Islet of Langerhans (tissue), 1 donor: ENCODE results near the gene ZSCAN5A.
"Not testable (repeated sequence)": the region's sequence is repeated elsewhere in the genome, so short reads cannot be mapped to it uniquely, and the experiment has no call there.

ENCODE experiments used
- FAIRE-seq: peaks from one replicate; lab custom pipeline; 2011; peaks lifted over from hg19 to GRCh38; lab: Jason Lieb, UNC

Gene ZSCAN5A

DNA sequence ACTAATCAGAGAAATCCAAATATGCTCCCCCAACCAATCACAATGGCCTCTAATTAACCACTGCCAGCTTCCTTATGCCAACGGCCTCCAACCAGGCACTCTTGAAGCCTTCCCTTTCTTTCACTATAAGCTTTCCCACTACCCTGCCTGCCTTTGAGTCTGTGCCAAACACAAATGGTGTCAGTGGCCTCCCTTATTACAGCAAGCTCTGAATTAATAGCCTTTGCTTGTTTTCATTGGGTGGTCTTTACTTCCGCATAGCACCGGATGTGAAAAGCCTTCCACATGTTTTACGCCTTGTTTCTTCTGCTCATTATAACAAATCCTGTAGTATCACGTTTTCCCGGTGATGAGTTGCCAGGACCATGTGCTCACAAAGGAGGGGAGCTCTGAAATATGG, 43.5 kb downstream of the ZSCAN5A start:
- FAIRE-seq: no peak

- no peak for FAIRE-seq
These were observed 44.0 kb downstream of the ZSCAN5A start for GRCh38 chr19:56270676-56271075.

GRCh38 chr19:56269348-56269747, 45.3 kb downstream of the ZSCAN5A start:
- no peak for FAIRE-seq

DNA sequence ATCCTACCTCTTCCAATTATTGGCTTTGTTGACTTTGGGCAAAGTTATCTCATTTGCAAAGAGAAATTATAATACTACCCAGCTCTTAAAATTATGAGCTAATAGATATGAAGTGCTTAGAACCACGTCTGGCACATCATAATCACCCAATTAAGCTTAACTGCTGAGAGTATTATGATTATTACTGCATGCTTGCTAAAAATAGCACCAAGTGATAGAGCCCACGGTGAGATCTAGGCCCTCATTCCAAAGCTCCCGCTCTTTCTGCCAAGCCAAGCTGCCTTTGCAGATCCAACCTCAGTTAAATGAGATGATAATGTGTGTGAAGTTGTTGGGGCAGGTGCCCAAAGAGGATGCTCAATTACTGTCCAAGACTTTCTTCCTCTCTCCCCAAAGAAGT, 48.6 kb downstream of the ZSCAN5A start:
- no peak for FAIRE-seq

DNA sequence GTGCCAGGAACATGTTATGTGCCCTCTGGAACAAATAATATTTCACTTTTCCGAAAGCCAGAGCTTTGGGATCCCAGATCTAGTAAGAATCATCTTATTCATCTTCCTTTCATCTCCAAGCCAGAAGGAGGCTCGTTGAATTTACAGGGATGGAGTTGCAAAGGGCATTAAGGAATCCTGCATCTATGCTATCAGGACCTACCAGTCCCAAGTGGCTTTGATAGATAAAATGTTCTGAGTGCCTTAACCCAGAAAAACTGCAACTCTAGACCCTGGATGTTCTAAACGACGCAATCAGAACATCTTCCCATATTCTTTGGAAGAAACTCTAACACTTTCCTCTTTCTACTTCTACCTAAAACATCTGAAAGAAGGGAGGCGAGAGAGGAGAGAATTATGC, 51.3 kb downstream of the ZSCAN5A start:
- no peak for FAIRE-seq

DNA sequence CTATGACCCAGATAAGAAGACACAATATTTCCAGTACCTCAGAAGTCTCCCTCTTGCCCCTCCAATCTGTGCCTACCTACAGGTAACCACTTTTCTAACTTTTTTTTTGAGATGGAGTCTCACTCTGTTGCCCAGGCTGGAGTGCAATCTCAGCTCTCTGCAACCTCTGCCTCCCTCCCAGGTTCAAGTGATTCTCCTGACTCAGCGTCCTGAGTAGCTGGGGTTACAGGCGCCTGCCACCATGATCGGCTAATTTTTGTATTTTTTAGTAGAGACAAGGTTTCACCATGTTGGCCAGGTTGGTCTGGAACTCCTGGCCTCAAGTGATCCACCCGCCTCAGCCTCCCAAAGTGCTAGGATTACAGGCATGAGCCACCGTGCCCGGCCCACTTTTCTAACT, 52.7 kb downstream of the ZSCAN5A start:
- FAIRE-seq: not testable (repeated sequence)

DNA sequence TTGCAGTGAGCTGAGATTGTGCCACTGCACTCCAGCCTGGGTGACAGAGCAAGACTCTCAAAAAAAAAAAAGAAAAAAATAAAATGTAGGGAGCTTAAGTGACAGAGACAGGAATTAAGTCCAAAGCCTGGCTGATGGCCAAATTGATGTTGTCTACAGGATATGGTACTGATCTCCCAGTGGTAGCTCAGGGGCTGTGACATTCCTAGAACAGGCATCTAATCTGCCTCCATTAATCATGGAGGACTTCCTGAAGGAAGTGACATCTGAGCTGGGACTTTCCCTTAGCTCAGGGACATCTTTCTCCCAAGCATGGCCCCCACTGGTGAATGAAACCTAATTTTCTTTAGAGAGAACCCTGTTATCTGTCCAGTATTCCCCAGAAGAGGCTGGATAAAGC, 53.5 kb downstream of the ZSCAN5A start:
- no peak for FAIRE-seq

GRCh38 chr19:56258272-56258671, 56.4 kb downstream of the ZSCAN5A start:
- no peak for FAIRE-seq

DNA sequence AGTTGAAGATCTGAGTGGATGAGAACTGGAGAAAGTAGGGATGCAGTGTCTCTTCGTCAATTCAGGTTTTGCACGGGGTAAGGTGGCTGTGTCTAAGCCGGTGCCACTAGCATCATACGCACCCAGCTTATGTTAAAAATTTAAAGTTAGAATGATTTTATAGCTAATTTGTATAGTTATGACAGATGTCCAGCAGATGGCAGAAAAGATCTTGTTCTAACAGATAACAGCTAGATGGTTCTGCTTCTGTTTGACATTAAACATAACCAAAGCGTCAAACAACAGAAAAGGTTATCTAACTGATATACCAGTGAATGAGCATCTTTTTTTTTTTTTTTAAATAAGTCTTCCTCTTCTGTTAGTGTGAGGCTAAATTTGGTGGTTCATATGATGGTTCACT, 60.9 kb downstream of the ZSCAN5A start:
- FAIRE-seq: peak; percentile 100

DNA sequence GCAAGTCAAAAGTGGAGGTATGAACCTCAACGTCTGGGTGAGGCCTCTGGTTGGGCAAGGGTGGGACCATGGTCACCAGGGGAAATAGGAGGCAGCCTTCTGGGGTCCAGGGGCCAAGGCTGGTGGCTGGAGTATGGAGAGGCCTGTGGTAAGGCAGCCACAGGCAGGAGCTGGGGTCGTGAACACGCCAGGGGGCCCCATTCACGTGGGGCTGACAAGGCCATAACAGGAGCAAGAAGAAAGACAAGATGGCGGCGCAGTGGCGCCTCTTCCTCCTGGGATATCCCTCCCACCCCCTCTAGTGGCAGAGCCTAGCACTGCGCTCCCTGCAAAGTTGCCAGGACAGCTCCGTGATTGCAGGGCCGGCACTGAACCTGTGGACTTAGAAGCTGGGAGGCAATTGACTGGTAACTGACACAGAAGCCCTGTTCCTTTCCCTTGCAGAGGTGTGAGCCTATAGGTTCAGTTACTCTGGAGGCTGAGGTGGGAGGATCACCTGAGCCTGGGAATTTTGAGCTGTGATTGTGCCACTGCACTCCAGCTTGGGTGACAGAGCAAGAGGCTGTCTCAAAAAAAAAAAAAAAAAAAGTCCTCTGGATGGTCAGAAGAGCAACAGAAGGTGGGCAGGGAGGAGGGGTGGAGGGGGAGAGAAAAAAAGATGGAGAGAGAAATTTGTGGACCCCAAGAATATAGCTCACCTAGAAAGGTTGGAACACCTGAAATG, 61.8 kb downstream of the ZSCAN5A start:
- no peak for FAIRE-seq

- FAIRE-seq: not testable (repeated sequence)
These were observed 65.8 kb downstream of the ZSCAN5A start for GRCh38 chr19:56248736-56249338.

DNA sequence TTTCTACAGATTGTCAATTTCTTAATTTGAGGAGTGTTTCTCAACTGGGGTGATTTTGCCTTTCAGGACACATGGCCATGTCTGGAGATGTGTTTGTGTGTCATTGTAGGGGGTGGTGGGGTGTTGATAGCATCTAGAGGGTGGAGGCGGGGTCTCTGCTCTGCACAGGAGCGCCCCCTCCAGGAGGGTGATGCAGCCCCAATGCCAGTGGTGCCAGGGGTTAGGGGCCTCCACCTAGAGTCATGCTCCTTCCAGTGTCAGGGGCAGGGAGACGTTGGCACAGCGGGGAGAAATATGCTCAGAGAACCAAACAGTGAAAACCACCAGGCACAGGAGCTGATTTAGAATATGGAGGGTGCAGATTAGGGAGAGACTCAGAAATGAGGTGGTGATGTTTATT, 68.9 kb downstream of the ZSCAN5A start:
- FAIRE-seq: not testable (repeated sequence)

- FAIRE-seq: no peak
These were observed 69.4 kb downstream of the ZSCAN5A start for GRCh38 chr19:56245121-56245740.

GRCh38 chr19:56223481-56223880, 91.2 kb downstream of the ZSCAN5A start:
- no peak for FAIRE-seq

DNA sequence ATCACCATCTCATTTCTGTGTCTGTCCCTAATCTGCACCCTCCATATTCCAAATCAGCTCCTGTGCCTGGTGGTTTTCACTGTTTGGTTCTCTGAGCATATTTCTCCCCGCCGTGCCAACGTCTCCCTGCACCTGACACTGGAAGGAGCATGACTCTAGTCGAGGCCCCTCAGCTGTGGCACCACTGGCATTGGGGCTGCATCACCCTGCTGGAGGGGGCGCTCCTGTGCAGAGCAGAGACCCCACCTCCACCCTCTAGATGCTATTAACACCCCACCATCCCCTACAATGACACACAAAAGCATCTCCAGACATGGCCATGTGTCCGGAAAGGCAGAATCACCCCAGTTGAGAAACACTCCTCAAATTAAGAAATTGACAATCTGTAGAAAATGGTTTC, 91.7 kb downstream of the ZSCAN5A start:
- FAIRE-seq: no peak

DNA sequence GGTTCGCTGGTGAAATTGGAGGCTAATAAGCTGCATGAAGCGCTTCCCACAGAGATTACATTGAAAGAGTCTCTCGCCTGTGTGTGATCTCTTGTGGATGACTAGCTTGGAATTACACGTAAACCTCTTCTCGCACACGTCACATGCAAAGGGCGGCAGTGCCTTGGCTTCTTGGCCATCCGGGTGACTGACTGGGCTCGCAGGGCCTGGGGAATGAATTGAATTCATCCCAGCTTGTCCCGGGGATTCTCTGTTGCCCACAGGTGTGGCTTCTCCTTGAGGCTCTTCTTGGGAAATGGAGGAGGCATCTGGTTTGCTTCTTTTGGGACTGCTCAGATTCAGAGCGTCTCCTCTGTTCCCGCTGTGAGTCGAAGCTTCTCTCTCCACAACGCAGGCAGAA, 92.8 kb downstream of the ZSCAN5A start:
- no peak for FAIRE-seq

DNA sequence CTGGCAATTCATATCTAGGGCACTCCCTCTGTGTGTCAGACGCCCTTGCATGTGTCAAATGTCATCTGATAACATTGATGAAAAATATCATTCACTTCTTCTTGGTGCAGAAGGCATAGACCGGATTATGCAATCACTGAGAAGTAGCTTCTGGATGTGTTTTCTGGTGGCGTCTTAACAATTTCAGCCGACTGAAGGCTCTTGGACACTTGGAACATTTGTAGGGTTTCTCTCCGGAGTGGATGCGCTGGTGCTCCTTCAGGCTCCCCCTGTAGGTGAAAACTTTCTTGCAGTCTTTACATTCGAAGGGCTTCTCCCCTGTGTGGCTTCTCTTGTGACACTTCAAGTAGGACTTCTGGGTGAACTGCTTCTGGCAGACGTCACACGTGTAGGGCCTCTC, 93.2 kb downstream of the ZSCAN5A start:
- not testable (repeated sequence) for FAIRE-seq

- no peak for FAIRE-seq
These were observed 95.7 kb downstream of the ZSCAN5A start for GRCh38 chr19:56218961-56219360.

- FAIRE-seq: no peak
These were observed 97.3 kb downstream of the ZSCAN5A start for GRCh38 chr19:56217039-56217949.

- no peak for FAIRE-seq
These were observed 102.9 kb downstream of the ZSCAN5A start for GRCh38 chr19:56211718-56212117.

DNA sequence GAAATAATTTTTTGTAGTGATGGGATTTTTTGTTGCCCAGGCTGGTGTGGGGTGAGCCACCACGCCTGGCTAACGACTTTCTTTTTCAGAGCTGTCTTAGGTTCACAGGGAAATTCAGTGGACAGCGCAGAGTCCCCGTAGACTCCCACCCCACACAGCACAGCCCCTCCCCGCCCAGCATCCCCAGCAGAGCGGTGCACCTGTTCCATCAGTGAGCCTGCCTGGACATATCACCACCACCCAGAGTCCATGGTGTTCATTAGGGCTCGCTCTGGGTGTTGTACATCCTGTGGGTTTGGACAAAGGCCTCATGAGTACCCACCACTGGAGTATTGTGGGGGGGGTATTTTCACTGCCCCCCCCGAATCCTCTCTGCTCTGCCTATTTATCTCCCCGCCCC, 104.6 kb downstream of the ZSCAN5A start:
- FAIRE-seq: not testable (repeated sequence)

DNA sequence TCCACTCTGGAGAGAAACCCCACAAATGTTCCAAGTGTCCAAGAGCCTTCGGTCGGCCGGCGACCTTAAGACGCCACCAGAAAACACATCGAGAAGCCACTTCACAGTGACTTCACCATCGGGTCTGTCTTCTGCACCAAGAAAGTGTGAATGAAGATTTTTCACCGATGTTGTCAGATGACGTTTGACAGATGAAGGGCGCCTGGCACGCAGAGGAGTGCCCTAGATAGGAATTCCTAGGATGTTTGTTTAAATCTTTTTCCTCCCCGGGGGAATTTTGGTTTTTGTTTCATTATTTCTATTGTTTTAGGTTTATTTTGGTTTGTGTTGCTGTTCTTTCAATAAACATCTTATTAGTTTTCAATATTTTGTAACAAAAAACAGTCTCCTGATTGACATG, 105.5 kb downstream of the ZSCAN5A start:
- FAIRE-seq: no peak

- FAIRE-seq: not testable (repeated sequence)
These were observed 107.1 kb downstream of the ZSCAN5A start for GRCh38 chr19:56207581-56207980.
